ENCODE data around the gene CCDC83.

Gene CCDC83

GRCh38 chr11:85967457-85967856 lies 112.3 kb downstream of the CCDC83 start:
- Histone ChIP-seq H3K27ac (no peak overlapping the region), H3K4me3 (IDR thresholded peaks at IDR 0.05; ENCODE audit: insufficient read depth, low read depth, low read length) (no peak overlapping the region), H4K20me1 (ENCODE audit: insufficient read depth) (no peaks in the 10 kb centered on the region), H3K79me2 (ENCODE audit: insufficient read depth, low read depth) (no peaks in the 10 kb centered on the region), H3K36me3 (ENCODE audit: insufficient read depth) (peaks cover 7% of the 10 kb centered on the region; the same call in 1 of the 2 replicates), H3K4me1 (ENCODE audit: low read depth, poor library complexity, severe bottlenecking) (no peaks in the 10 kb centered on the region), H3K9ac (no peak overlapping the region), H3K4me2 (no peak overlapping the region), H2AFZ (ENCODE audit: low read depth) (no peak overlapping the region), H3K27me3 (ENCODE audit: insufficient read depth, low read depth) (no peaks in the 10 kb centered on the region)
- TF ChIP-seq, protein P1, sequence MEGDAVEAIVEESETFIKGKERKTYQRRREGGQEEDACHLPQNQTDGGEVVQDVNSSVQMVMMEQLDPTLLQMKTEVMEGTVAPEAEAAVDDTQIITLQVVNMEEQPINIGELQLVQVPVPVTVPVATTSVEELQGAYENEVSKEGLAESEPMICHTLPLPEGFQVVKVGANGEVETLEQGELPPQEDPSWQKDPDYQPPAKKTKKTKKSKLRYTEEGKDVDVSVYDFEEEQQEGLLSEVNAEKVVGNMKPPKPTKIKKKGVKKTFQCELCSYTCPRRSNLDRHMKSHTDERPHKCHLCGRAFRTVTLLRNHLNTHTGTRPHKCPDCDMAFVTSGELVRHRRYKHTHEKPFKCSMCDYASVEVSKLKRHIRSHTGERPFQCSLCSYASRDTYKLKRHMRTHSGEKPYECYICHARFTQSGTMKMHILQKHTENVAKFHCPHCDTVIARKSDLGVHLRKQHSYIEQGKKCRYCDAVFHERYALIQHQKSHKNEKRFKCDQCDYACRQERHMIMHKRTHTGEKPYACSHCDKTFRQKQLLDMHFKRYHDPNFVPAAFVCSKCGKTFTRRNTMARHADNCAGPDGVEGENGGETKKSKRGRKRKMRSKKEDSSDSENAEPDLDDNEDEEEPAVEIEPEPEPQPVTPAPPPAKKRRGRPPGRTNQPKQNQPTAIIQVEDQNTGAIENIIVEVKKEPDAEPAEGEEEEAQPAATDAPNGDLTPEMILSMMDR (conservative IDR thresholded peaks at IDR 0.05; ENCODE audit: low read depth, low read length): no peak
